ENCODE data around the gene DLG5. TPM values are rescaled to one million over a fixed set of nuclear protein-coding genes. Genes with fewer than 3 reads are reported as not detected.
"Not testable (repeated sequence)": the region's sequence is repeated elsewhere in the genome, so short reads cannot be mapped to it uniquely, and the experiment has no call there.

DLG5 gene
- total RNA-seq, 4 donors from 2014 or later: 28.6 to 51.2 (median 40.3) TPM

DNA sequence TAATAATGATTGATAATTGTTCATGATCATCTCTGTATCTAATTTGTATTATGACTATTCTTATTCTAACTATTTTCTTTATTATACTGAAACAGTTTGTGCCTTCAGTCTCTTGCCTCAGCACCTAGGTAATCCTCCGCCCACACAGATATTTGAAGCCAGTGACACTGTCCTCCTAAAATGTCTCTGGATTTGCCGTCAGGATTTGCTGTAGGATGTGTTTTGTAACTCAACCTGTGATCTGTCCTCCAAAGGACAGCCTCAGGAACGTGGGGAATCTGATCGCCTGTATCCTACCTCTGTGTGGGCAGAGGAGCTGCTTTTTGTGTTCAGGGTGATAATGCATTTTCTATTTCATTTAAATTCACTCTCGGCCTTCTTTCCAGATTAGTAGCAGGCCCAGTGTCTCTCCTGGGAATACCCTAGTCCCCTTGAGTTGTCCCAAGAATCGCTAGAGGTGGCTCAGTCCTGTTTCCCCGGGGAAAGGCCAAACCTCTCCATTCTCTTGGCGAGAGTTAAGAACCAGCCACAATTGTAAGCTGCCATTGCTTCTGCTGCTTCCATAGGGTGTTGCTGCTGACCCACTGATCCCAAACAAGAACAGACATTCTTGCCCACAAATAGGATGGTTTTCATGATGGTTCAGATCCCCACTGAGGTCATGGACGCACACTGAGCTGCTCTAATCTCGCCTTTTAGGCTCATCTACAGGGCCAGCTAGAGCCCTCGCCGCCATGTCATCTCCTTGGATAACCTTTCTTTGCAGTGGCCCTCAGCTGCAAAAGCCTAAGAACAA, 152.7 kb downstream of the DLG5 start:
- intact Hi-C loops (cut with DNase I; ENCODE audit: low total_unique reads) (no loop called here), in situ Hi-C loops (cut with MboI; ENCODE audit: low sequenced_read_pairs in 4 of 4) (no loop called here)

GRCh38 chr10:77772852-77773600, 153.5 kb downstream of the DLG5 start:
- H3K4me1 ChIP-seq; intact Hi-C loops (cut with DNase I; ENCODE audit: low total_unique reads); H3K9me3 ChIP-seq; DNase-seq; H3K36me3 ChIP-seq; in situ Hi-C loops (cut with MboI; ENCODE audit: low sequenced_read_pairs in 4 of 4); H3K27me3 ChIP-seq; H3K4me3 ChIP-seq; ATAC-seq: not testable (repeated sequence)
- peak overlapping the region in 1 of 4 donors; percentile 44 for H3K27ac ChIP-seq

More for the DNA sequence above, 152.7 kb downstream of the DLG5 start:
- no peaks in the 10 kb centered on the region for H3K36me3 ChIP-seq
- H3K4me3 ChIP-seq: no peak overlapping the region
- ATAC-seq (peak; percentile 59 to 80), DNase-seq (no peak)
- TF ChIP-seq CTCF (IDR thresholded peaks at IDR 0.05 in 4 of 5, conservative IDR thresholded peaks at IDR 0.05 in 1 of 5) (no peak), POLR2A (IDR thresholded peaks at IDR 0.05) (no peak)
- peak overlapping the region in 2 of 4 donors; percentile 18 to 44 for H3K27ac ChIP-seq
- peaks cover 7 to 8% of the 10 kb centered on the region in 2 donors for H3K4me1 ChIP-seq
- H3K9me3 ChIP-seq: no peaks in the 10 kb centered on the region
- no peaks in the 10 kb centered on the region for H3K27me3 ChIP-seq

GRCh38 chr10:77771851-77772250, 154.7 kb downstream of the DLG5 start:
- Histone ChIP-seq H3K27ac (no peak overlapping the region), H3K36me3 (no peaks in the 10 kb centered on the region), H3K4me1 (peaks cover 7 to 8% of the 10 kb centered on the region in 2 donors), H3K27me3 (no peaks in the 10 kb centered on the region), H3K9me3 (no peaks in the 10 kb centered on the region), H3K4me3 (no peak overlapping the region)
- intact Hi-C loops (cut with DNase I; ENCODE audit: low total_unique reads) (no loop called here), in situ Hi-C loops (cut with MboI; ENCODE audit: low sequenced_read_pairs in 4 of 4) (no loop called here)
- no peak for DNase-seq
- ATAC-seq: no peak
- TF ChIP-seq CTCF (IDR thresholded peaks at IDR 0.05 in 4 of 5, conservative IDR thresholded peaks at IDR 0.05 in 1 of 5): no peak
- no peak for TF ChIP-seq POLR2A (IDR thresholded peaks at IDR 0.05)

- no peaks in the 10 kb centered on the region for H3K9me3 ChIP-seq
- no peak for ATAC-seq
- no peak overlapping the region for H3K27ac ChIP-seq
- no peaks in the 10 kb centered on the region for H3K27me3 ChIP-seq
- H3K36me3 ChIP-seq: no peaks in the 10 kb centered on the region
- no peak for DNase-seq
- in situ Hi-C loops (cut with MboI; ENCODE audit: low sequenced_read_pairs in 4 of 4): no loop called here
- peaks cover 7 to 8% of the 10 kb centered on the region in 2 donors for H3K4me1 ChIP-seq
- no peak for TF ChIP-seq CTCF (IDR thresholded peaks at IDR 0.05 in 4 of 5, conservative IDR thresholded peaks at IDR 0.05 in 1 of 5)
- no peak for TF ChIP-seq POLR2A (IDR thresholded peaks at IDR 0.05)
- intact Hi-C loops (cut with DNase I; ENCODE audit: low total_unique reads): no loop called here
- H3K4me3 ChIP-seq: no peak overlapping the region
Measured at GRCh38 chr10:77771450-77771849, 155.1 kb downstream of the DLG5 start.

DNA sequence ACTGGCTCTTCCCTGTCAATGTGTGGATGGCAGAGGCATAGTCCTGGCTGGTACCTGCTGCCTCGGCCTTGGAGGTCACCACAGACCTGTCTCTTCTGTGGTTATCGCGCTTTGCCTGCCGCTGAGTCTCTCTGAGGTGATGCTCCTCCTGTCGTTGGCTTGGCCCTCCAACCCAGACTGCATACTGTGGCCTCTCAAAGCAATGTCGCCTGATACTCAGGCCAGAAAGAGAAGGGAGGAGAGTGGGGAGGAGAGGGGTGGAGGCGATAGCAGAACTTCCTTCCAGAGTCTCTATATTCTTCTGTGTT, 155.7 kb downstream of the DLG5 start:
- in situ Hi-C loops (cut with MboI; ENCODE audit: low sequenced_read_pairs in 4 of 4): no loop called here
- H3K27me3 ChIP-seq: no peaks in the 10 kb centered on the region
- ATAC-seq (no peak), DNase-seq (no peak)
- TF ChIP-seq CTCF (IDR thresholded peaks at IDR 0.05 in 4 of 5, conservative IDR thresholded peaks at IDR 0.05 in 1 of 5) (no peak), POLR2A (IDR thresholded peaks at IDR 0.05) (no peak)
- H3K4me3 ChIP-seq: no peak overlapping the region
- no peaks in the 10 kb centered on the region for H3K9me3 ChIP-seq
- intact Hi-C loops (cut with DNase I; ENCODE audit: low total_unique reads): no loop called here
- peaks cover 7 to 8% of the 10 kb centered on the region in 2 donors for H3K4me1 ChIP-seq
- H3K36me3 ChIP-seq: no peaks in the 10 kb centered on the region
- no peak overlapping the region for H3K27ac ChIP-seq

Measured in gastrocnemius medialis (tissue), 4 donors.